SK-N-SH (cell line): Measurements from ENCODE around the gene OTOP2. TPM values are rescaled to one million over a fixed set of nuclear protein-coding genes. Genes with fewer than 3 reads are reported as not detected.
A peak's percentile ranks its signal among the peaks of the same experiment; 100 is the strongest.

Source experiments
- CTCF ChIA-PET: fragments of 300-600, 350-600 bp; formaldehyde crosslinking; extraction: SDS; loops from one replicate; lab custom pipeline; 2021; lab: Yijun Ruan, JAX
- POLR2A ChIA-PET: fragments of 350-600 bp; sonication (Branson Sonifier 250); formaldehyde crosslinking; extraction: SDS; loops from one replicate; lab custom pipeline; 2020; ENCODE audit warnings: antibody characterized with exemption, inconsistent platforms; lab: Yijun Ruan, JAX
- DNase-seq: peaks from one replicate; pipeline ENCODE4 v3.0.0; 2012
- H2AFZ ChIP-seq: fragments of 200-600 bp; sonication (generic); 2 replicates; pipeline ENCODE4 v1.8.1; 2016; ENCODE audit warnings: antibody characterized with exemption, mild to moderate bottlenecking, low read depth
- H3F3A ChIP-seq: fragments of 200-600 bp; sonication (generic); replicated peaks from 2 replicates; pipeline ENCODE3; 2016; ENCODE audit warnings: antibody characterized with exemption, mild to moderate bottlenecking; ENCODE audit not compliant: insufficient read depth
- H3K27ac ChIP-seq, 2 experiments: fragments of 200-500 bp in 1 of 2; fragments of 200-600 bp in 1 of 2; sonication (Bioruptor generic) in 1 of 2; sonication (generic), shearing (Covaris generic) in 1 of 2; 2 replicates each; pipeline versions ENCODE4 v1.5.1 to v1.6.1; 2014 to 2016; ENCODE audit warnings: low read depth in 2 of 2, inconsistent platforms in 1 of 2, low read length in 1 of 2, mild to moderate bottlenecking in 1 of 2, mixed read lengths in 1 of 2
- H3K27me3 ChIP-seq: fragments of 200-600 bp; sonication (generic), shearing (Covaris generic); 2 replicates; pipeline ENCODE4 v1.6.1; 2016; ENCODE audit warnings: mixed run types; ENCODE audit not compliant: insufficient read depth
- H3K36me3 ChIP-seq, 2 experiments: fragments of 200-500 bp in 1 of 2; fragments of 200-600 bp in 1 of 2; sonication (Bioruptor generic) in 1 of 2; sonication (generic) in 1 of 2; replicated peaks in 1 of 2; 2 replicates each; pipeline versions ENCODE3 to v1.5.1; 2014 to 2016; ENCODE audit warnings: low read length in 1 of 2, mild to moderate bottlenecking in 1 of 2; ENCODE audit not compliant: insufficient read depth in 2 of 2, control insufficient read depth in 1 of 2
- H3K4me1 ChIP-seq, 2 experiments: fragments of 200-500 bp in 1 of 2; fragments of 200-600 bp in 1 of 2; sonication (Bioruptor generic) in 1 of 2; sonication (generic), shearing (Covaris generic) in 1 of 2; 2 replicates each; pipeline versions ENCODE4 v1.5.1 to v1.6.1; 2014 to 2016; ENCODE audit warnings: low read depth in 1 of 2, low read length in 1 of 2, mixed run types in 1 of 2; ENCODE audit not compliant: insufficient read depth in 2 of 2, control insufficient read depth in 1 of 2
- H3K4me2 ChIP-seq: fragments of 200-600 bp; sonication (generic), shearing (Covaris generic); 2 replicates; pipeline ENCODE4 v1.6.1; 2017; ENCODE audit warnings: mixed run types
- H3K4me3 ChIP-seq, 2 experiments: fragments of 200-500 bp in 1 of 2; fragments of 200-600 bp in 1 of 2; sonication (Bioruptor generic) in 1 of 2; sonication (generic), shearing (Covaris generic) in 1 of 2; 2 replicates each; pipeline versions ENCODE4 v1.5.1 to v1.8.1; 2014 to 2016; ENCODE audit warnings: low read depth in 2 of 2, inconsistent platforms in 1 of 2, low read length in 1 of 2, mild to moderate bottlenecking in 1 of 2, mixed read lengths in 1 of 2, moderate library complexity in 1 of 2
- H3K79me2 ChIP-seq: fragments of 200-600 bp; sonication (generic); 2 replicates; pipeline ENCODE4 v1.8.1; 2017; ENCODE audit warnings: mild to moderate bottlenecking; ENCODE audit not compliant: insufficient read depth
- H3K9ac ChIP-seq: fragments of 200-600 bp; sonication (generic); 2 replicates; pipeline ENCODE4 v1.6.1; 2017; ENCODE audit warnings: mixed run types
- H3K9me2 ChIP-seq: fragments of 200-600 bp; sonication (generic); 2 replicates; pipeline ENCODE4 v1.6.1; 2017; ENCODE audit warnings: mixed run types
- H3K9me3 ChIP-seq: fragments of 200-600 bp; sonication (generic); 2 replicates; pipeline ENCODE4 v1.6.1; 2017; ENCODE audit warnings: mixed run types, mild to moderate bottlenecking, moderate library complexity
- H4K20me1 ChIP-seq: fragments of 200-600 bp; sonication (generic); 2 replicates; pipeline ENCODE4 v1.6.1; 2017; ENCODE audit warnings: mild to moderate bottlenecking, mixed run types; ENCODE audit not compliant: insufficient read depth
- EP300 ChIP-seq, 2 experiments: IDR thresholded peaks; 2 replicates each; pipeline versions ENCODE4 v1.4.0 to v1.6.1; 2012; ENCODE audit warnings: borderline replicate concordance in 1 of 2, low read depth in 1 of 2, low read length in 1 of 2
- EZH2phosphoT487 ChIP-seq: fragments of 200-600 bp; sonication (generic); IDR thresholded peaks from 2 replicates; pipeline ENCODE4 v1.6.1; 2017; ENCODE audit warnings: low read depth, mixed run types, mild to moderate bottlenecking, antibody characterized with exemption, moderate library complexity, borderline replicate concordance
- GATA2 ChIP-seq: sonication (generic); formaldehyde crosslinking; IDR thresholded peaks from 2 replicates; pipeline ENCODE4 v1.5.0; 2020; ENCODE audit warnings: mild to moderate bottlenecking, missing genetic modification reagents
- RAD21 ChIP-seq: IDR thresholded peaks from 2 replicates; pipeline ENCODE4 v1.6.1; 2012; ENCODE audit warnings: mild to moderate bottlenecking, low read length
- REST ChIP-seq: IDR thresholded peaks from 2 replicates; pipeline ENCODE4 v1.6.1; 2012; ENCODE audit warnings: mild to moderate bottlenecking, low read depth, low read length, moderate library complexity
- RXRA ChIP-seq: IDR thresholded peaks from 2 replicates; pipeline ENCODE4 v1.4.0; 2012; ENCODE audit warnings: low read depth, mild to moderate bottlenecking, borderline replicate concordance
- SIN3A ChIP-seq: IDR thresholded peaks from 2 replicates; pipeline ENCODE4 v1.6.1; 2012; ENCODE audit warnings: low read depth, mild to moderate bottlenecking, low read length, moderate library complexity, borderline replicate concordance
- SMC3 ChIP-seq: IDR thresholded peaks from 2 replicates; pipeline ENCODE4 v1.6.1; 2012; ENCODE audit warnings: low read depth, low read length, improper control_type of control experiment
- TEAD4 ChIP-seq: IDR thresholded peaks from 2 replicates; pipeline ENCODE4 v1.4.0; 2012; ENCODE audit warnings: mild to moderate bottlenecking, borderline replicate concordance; ENCODE audit not compliant: insufficient read depth
- WGBS: methylation state at CpG from one replicate; pipeline ENCODE4 v1.1.6; 2017; ENCODE audit warnings: low lambda C conversion rate; 5-methylcytosine and 5-hydroxymethylcytosine counted together
- polyA plus RNA-seq, 3 experiments: library from polyadenylated mRNA; depleted of rRNA; stranded (reverse); fragments of >200 nt; gene quantifications; 2 replicates each; pipeline ENCODE4 v1.2.3, GENCODE V29; 2012
- TF ChIP-seq, protein P1 (sequence below): IDR thresholded peaks from 2 replicates; pipeline ENCODE4 v1.4.0; 2012; ENCODE audit warnings: low read depth, borderline replicate concordance
- TF ChIP-seq, protein P2 (sequence below): IDR thresholded peaks from 2 replicates; pipeline ENCODE4; 2012

The OTOP2 gene
- polyA plus RNA-seq, 1 of the 3 experiments (the other 2 are of a cell fraction), result not detected

GRCh38 chr17:74981318-74981978 is 57.4 kb downstream of the OTOP2 start:
- H3K27me3 ChIP-seq, result no peaks in the 10 kb centered on the region
- POLR2A ChIA-PET, result interaction anchor here (1.5 kb wide), 1 partner anchor 10 kb away, joined by 4 read pairs; no protein-coding TSS in a partner anchor
- peak overlapping the region; percentile 97 for H3K4me2 ChIP-seq
- CTCF ChIA-PET, result interaction anchor here (1.7 to 2.9 kb wide), 2 partner anchors 24 to 31 kb away, joined by 5 to 15 read pairs; partner anchors contain the start of gene MRPL58
- peak overlapping the region; percentile 64 to 94 for H3K4me3 ChIP-seq
- WGBS, result 89% methylated on average over 16 of the region's 16 CpGs
- H3K9me3 ChIP-seq, result no peaks in the 10 kb centered on the region
- H4K20me1 ChIP-seq, result no peaks in the 10 kb centered on the region
- peak overlapping the region; percentile 93 for H2AFZ ChIP-seq
- H3K4me1 ChIP-seq, result peaks cover 5 to 8% of the 10 kb centered on the region in 2 experiments; a peak in 2 of 4 replicates
- TF ChIP-seq, protein P1, sequence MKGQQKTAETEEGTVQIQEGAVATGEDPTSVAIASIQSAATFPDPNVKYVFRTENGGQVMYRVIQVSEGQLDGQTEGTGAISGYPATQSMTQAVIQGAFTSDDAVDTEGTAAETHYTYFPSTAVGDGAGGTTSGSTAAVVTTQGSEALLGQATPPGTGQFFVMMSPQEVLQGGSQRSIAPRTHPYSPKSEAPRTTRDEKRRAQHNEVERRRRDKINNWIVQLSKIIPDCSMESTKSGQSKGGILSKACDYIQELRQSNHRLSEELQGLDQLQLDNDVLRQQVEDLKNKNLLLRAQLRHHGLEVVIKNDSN, result no peak
- TF ChIP-seq RAD21 (no peak), SIN3A (no peak), TEAD4 (no peak), SMC3 (no peak), RXRA (no peak), EZH2phosphoT487 (no peak), EP300 (IDR thresholded peaks at IDR 0.05; ENCODE audit: borderline replicate concordance in 1 of 2, low read depth in 1 of 2, low read length in 1 of 2) (no peak), REST (no peak), GATA2 (CRISPR knock-in tag) (no peak)
- TF ChIP-seq, protein P2, sequence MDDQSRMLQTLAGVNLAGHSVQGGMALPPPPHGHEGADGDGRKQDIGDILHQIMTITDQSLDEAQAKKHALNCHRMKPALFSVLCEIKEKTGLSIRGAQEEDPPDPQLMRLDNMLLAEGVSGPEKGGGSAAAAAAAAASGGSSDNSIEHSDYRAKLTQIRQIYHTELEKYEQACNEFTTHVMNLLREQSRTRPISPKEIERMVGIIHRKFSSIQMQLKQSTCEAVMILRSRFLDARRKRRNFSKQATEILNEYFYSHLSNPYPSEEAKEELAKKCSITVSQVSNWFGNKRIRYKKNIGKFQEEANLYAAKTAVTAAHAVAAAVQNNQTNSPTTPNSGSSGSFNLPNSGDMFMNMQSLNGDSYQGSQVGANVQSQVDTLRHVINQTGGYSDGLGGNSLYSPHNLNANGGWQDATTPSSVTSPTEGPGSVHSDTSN, result no peak
- TF ChIP-seq, all 33 proteins: peak for 0
- Histone ChIP-seq H3K36me3 (no peaks in the 10 kb centered on the region), H3K79me2 (peaks cover 3% of the 10 kb centered on the region; the same call in 1 of the 2 replicates), H3F3A (peaks cover 30% of the 10 kb centered on the region), H3K27ac (peak overlapping the region; percentile 59 to 91), H3K9ac (peak overlapping the region; percentile 60), H3K9me2 (no peaks in the 10 kb centered on the region)
- DNase-seq, result no peak
